K562 (cell line): ENCODE results near the gene SLC38A1. TPM values are rescaled to one million over a fixed set of nuclear protein-coding genes. Genes with fewer than 3 reads are reported as not detected.

Experiments
- ATAC-seq: fragments of 200-7000 bp; cut with Tn5 transposase; 3 replicates; pipeline ENCODE4 v1.9.1; 2020; ENCODE audit warnings: moderate library complexity
- BruUV-seq: library from RNA; stranded (reverse); fragments of 400-500 nt; replicated peaks from 2 replicates; lab custom pipeline; 2021; lab: Mats Ljungman, UMichigan
- CTCF ChIA-PET: fragments of 300-600 bp; formaldehyde crosslinking; extraction: SDS; loops from one replicate; lab custom pipeline; 2021; ENCODE audit warnings: low intra/inter-chr PET ratio; lab: Yijun Ruan, JAX
- POLR2A ChIA-PET: fragments of 300-600, 350-650 bp; sonication (Branson Sonifier 250); formaldehyde crosslinking; extraction: SDS; loops from one replicate; lab custom pipeline; 2021; ENCODE audit warnings: antibody characterized with exemption, inconsistent platforms; lab: Yijun Ruan, JAX
- DNase-seq, 4 experiments: peaks; one replicate each; pipeline versions ENCODE4 v3.0.0 to v3.0.0-alpha.2; 2011 to 2018; ENCODE audit warnings: low spot score in 3 of 4, mixed read lengths in 3 of 4; ENCODE audit errors: extremely low read depth in 1 of 4
- FAIRE-seq: peaks from 2 replicates; lab custom pipeline; 2011; peaks lifted over from hg19 to GRCh38; lab: Jason Lieb, UNC
- H2AFZ ChIP-seq: 2 replicates; pipeline ENCODE4 v1.6.0; 2011; ENCODE audit warnings: low read depth, low read length, control low read depth, inconsistent platforms
- H3K27ac ChIP-seq: fragments of 200-600 bp; 3 replicates; pipeline ENCODE4 v1.8.0; 2011; ENCODE audit warnings: low read depth, mild to moderate bottlenecking, control low read depth, inconsistent platforms, low read length, moderate library complexity, mixed read lengths; ENCODE audit errors: extremely low read depth
- H3K27me3 ChIP-seq, 2 experiments: fragments of 300-600 bp in 1 of 2; 2 replicates in 1 of 2; 3 replicates in 1 of 2; pipeline versions ENCODE4 v1.6.0 to v1.8.0; 2011; ENCODE audit warnings: inconsistent platforms in 2 of 2, low read length in 2 of 2, mild to moderate bottlenecking in 1 of 2, mixed read lengths in 1 of 2, moderate library complexity in 1 of 2; ENCODE audit not compliant: control insufficient read depth in 2 of 2, insufficient read depth in 2 of 2
- H3K36me3 ChIP-seq: fragments of 300-600 bp; 3 replicates; pipeline ENCODE4 v1.8.0; 2011; ENCODE audit warnings: mild to moderate bottlenecking, low read length, inconsistent platforms; ENCODE audit not compliant: control insufficient read depth, insufficient read depth
- H3K4me1 ChIP-seq, 2 experiments: fragments of 200-600 bp in 1 of 2; replicated peaks in 1 of 2; 2 replicates in 1 of 2; 3 replicates in 1 of 2; pipeline versions ENCODE4 v1.5.1 to v1.8.0; 2011; ENCODE audit warnings: inconsistent platforms in 2 of 2, low read length in 2 of 2, mild to moderate bottlenecking in 1 of 2, mixed read lengths in 1 of 2, moderate library complexity in 1 of 2; ENCODE audit not compliant: control insufficient read depth in 2 of 2, insufficient read depth in 2 of 2
- H3K4me2 ChIP-seq: 2 replicates; pipeline ENCODE4 v1.6.1; 2011; ENCODE audit warnings: low read length, control low read depth, inconsistent platforms, mixed read lengths; ENCODE audit not compliant: insufficient read depth
- H3K4me3 ChIP-seq: fragments of 200-600 bp; sonication (generic), shearing (Covaris generic); 2 replicates; pipeline ENCODE4 v1.5.1; 2016; ENCODE audit warnings: control low read depth, inconsistent platforms
- H3K79me2 ChIP-seq: fragments of 200-600 bp; 3 replicates; pipeline ENCODE4 v1.8.0; 2011; ENCODE audit warnings: low read length, inconsistent platforms; ENCODE audit not compliant: control insufficient read depth, insufficient read depth
- H3K9ac ChIP-seq, 2 experiments: 2 replicates each; pipeline versions ENCODE4 v1.6.0 to v1.6.1; 2011; ENCODE audit warnings: low read depth in 2 of 2, low read length in 2 of 2, control low read depth in 1 of 2, inconsistent platforms in 1 of 2, mild to moderate bottlenecking in 1 of 2, mixed read lengths in 1 of 2; ENCODE audit not compliant: insufficient read depth in 1 of 2
- H3K9me1 ChIP-seq: one replicate; pipeline ENCODE4 v1.6.0; 2011; ENCODE audit warnings: inconsistent platforms, mild to moderate bottlenecking, low read length, moderate library complexity; ENCODE audit not compliant: control insufficient read depth, insufficient read depth
- H3K9me3 ChIP-seq: replicated peaks from 2 replicates; pipeline ENCODE4 v1.5.1; 2011; ENCODE audit warnings: low read depth, low read length, inconsistent platforms; ENCODE audit not compliant: control insufficient read depth, insufficient read depth
- H4K20me1 ChIP-seq: replicated peaks from 2 replicates; pipeline ENCODE4 v1.6.1; 2011; ENCODE audit warnings: low read length, inconsistent platforms, mixed read lengths; ENCODE audit not compliant: control insufficient read depth, insufficient read depth
- BRD4 ChIP-seq: fragments of 200-600 bp; sonication (generic); IDR thresholded peaks from 2 replicates; pipeline ENCODE4 v1.6.1; 2017; ENCODE audit warnings: inconsistent platforms
- CCNT2 ChIP-seq: IDR thresholded peaks from 2 replicates; pipeline ENCODE4 v1.6.1; 2011; ENCODE audit warnings: borderline replicate concordance, low read depth, mild to moderate bottlenecking, moderate library complexity, mixed read lengths, low read length; ENCODE audit not compliant: insufficient read length; ENCODE audit errors: extremely low read depth
- DDX20 ChIP-seq: fragments of 450-650 bp; IDR thresholded peaks from 2 replicates; pipeline ENCODE4 v1.6.1; 2016; ENCODE audit warnings: missing genetic modification characterization, low read depth, mild to moderate bottlenecking, missing compliant biosample characterization, moderate library complexity
- E2F6 ChIP-seq, 2 experiments: IDR thresholded peaks; 2 replicates each; pipeline ENCODE4 v1.6.1; 2011; ENCODE audit warnings: borderline replicate concordance in 1 of 2, control low read depth in 1 of 2, low read depth in 1 of 2, low read length in 1 of 2, mild to moderate bottlenecking in 1 of 2, mixed read lengths in 1 of 2, moderate library complexity in 1 of 2; ENCODE audit not compliant: insufficient read depth in 1 of 2, insufficient read length in 1 of 2, poor library complexity in 1 of 2, severe bottlenecking in 1 of 2; ENCODE audit errors: extremely low read depth in 1 of 2
- HMG20A ChIP-seq: fragments of 450-650 bp; formaldehyde crosslinking; conservative IDR thresholded peaks from 2 replicates; pipeline ENCODE4 v1.4.0; 2020; ENCODE audit warnings: mild to moderate bottlenecking, mixed read lengths
- HNRNPL ChIP-seq: fragments of 200-400 bp; formaldehyde crosslinking; IDR thresholded peaks from 2 replicates; pipeline ENCODE4 v1.6.1; 2017; ENCODE audit warnings: low read depth, mild to moderate bottlenecking, low read length
- ZBTB1 ChIP-seq: sonication (generic); formaldehyde crosslinking; IDR thresholded peaks from 2 replicates; pipeline ENCODE4 v1.8.1; 2023; ENCODE audit warnings: missing genetic modification reagents, low read depth, mild to moderate bottlenecking, borderline replicate concordance
- ZNF224 ChIP-seq: sonication (generic); formaldehyde crosslinking; IDR thresholded peaks from 2 replicates; pipeline ENCODE4 v1.8.0; 2022; ENCODE audit warnings: mild to moderate bottlenecking, missing genetic modification reagents
- WGBS: fragments of 100-300 bp; shearing (Covaris generic); methylation state at CpG from one replicate; pipeline ENCODE4 v1.1.6; 2016; ENCODE audit warnings: low coverage, mixed read lengths; ENCODE audit not compliant: insufficient coverage; ENCODE audit errors: missing lambda C conversion rate; 5-methylcytosine and 5-hydroxymethylcytosine counted together
- in situ Hi-C: fragments of 300-500 bp; cut with MboI; formaldehyde crosslinking; loops from 4 replicates; pipeline ENCODE4 v1.15.0; 2018; ENCODE audit warnings: inconsistent platforms, mixed read lengths
- intact Hi-C: fragments of 100-400 bp; cut with micrococcal nuclease; formaldehyde crosslinking; loops from 2 replicates; pipeline ENCODE4 v1.14.2; 2022
- polyA plus RNA-seq, 8 experiments: library from polyadenylated mRNA; depleted of rRNA in 4 of 8; stranded (reverse) in 5 of 8; unstranded in 3 of 8; fragments of >200 nt; fragmentation: Nextera tagmentation in 2 of 8; fragmentation: Illumina TruSeq in 1 of 8; extraction: Ambion mirVana in 2 of 8; extraction: Trizol in 1 of 8; gene quantifications; 2 replicates each; pipeline versions ENCODE4 v1.2.1 to v1.2.3, GENCODE V29; 2011 to 2014; ENCODE audit warnings: inconsistent platforms in 1 of 8, missing spikeins in 1 of 8
- total RNA-seq, 7 experiments: library from RNA; depleted of rRNA in 6 of 7; stranded (reverse); fragments of >200 nt in 6 of 7; fragmentation: Illumina TruSeq in 2 of 7; extraction: Trizol in 2 of 7; gene quantifications; 2 replicates each; pipeline versions ENCODE4 v1.2.1 to v1.2.3, GENCODE V29; 2011 to 2021; ENCODE audit warnings: low replicate concordance in 1 of 7
- TF ChIP-seq, protein P1 (sequence below): sonication (generic); formaldehyde crosslinking; IDR thresholded peaks from 2 replicates; pipeline ENCODE4 v1.5.0; 2020; ENCODE audit warnings: missing genetic modification reagents
- TF ChIP-seq, protein P2 (sequence below): fragments of 450-650 bp; formaldehyde crosslinking; conservative IDR thresholded peaks from 2 replicates; pipeline ENCODE4 v1.4.0; 2022; ENCODE audit warnings: mild to moderate bottlenecking, missing genetic modification characterization

Gene SLC38A1
- total and polyA plus RNA-seq, 9 of the 15 experiments (the other 6 are each of a cell fraction or from before 2014, with no cell fraction given): 51.9 to 112 (median 75.0) TPM

GRCh38 chr12:46205294-46205693, 63.5 kb downstream of the SLC38A1 start:
- FAIRE-seq (no peak), ATAC-seq (no peak), DNase-seq (no peak)
- H3K27ac ChIP-seq: no peak overlapping the region
- H4K20me1 ChIP-seq: no peaks in the 10 kb centered on the region
- H3K9me1 ChIP-seq: no peaks in the 10 kb centered on the region
- no peaks in the 10 kb centered on the region for H3K27me3 ChIP-seq
- intact Hi-C loops (no loop called here), in situ Hi-C loops (no loop called here)
- no peak overlapping the region for H3K4me2 ChIP-seq
- H3K9ac ChIP-seq: no peak overlapping the region
- ChIA-PET POLR2A (interaction anchor here (0.8 to 0.9 kb wide), 2 partner anchors 10 to 51 kb away, joined by 3 read pairs; no protein-coding TSS in a partner anchor), CTCF (no interaction called here)
- peaks cover 97% of the 10 kb centered on the region for H3K36me3 ChIP-seq
- 62% methylated on average over 2 of the region's 2 CpGs for WGBS
- H2AFZ ChIP-seq: no peak overlapping the region
- H3K4me1 ChIP-seq: no peaks in the 10 kb centered on the region
- TF ChIP-seq, protein P1, sequence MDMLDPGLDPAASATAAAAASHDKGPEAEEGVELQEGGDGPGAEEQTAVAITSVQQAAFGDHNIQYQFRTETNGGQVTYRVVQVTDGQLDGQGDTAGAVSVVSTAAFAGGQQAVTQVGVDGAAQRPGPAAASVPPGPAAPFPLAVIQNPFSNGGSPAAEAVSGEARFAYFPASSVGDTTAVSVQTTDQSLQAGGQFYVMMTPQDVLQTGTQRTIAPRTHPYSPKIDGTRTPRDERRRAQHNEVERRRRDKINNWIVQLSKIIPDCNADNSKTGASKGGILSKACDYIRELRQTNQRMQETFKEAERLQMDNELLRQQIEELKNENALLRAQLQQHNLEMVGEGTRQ (CRISPR knock-in tag): no peak
- TF ChIP-seq HMG20A (CRISPR knock-in tag): no peak
- TF ChIP-seq ZNF224 (CRISPR knock-in tag): no peak
- no peak for TF ChIP-seq CCNT2
- TF ChIP-seq BRD4: no peak
- no peak for TF ChIP-seq E2F6 (IDR thresholded peaks at IDR 0.05; ENCODE audit: borderline replicate concordance in 1 of 2, extremely low read depth in 1 of 2, insufficient read depth in 1 of 2, insufficient read length in 1 of 2, low read depth in 1 of 2, low read length in 1 of 2, poor library complexity in 1 of 2, severe bottlenecking in 1 of 2)
- TF ChIP-seq, protein P2, sequence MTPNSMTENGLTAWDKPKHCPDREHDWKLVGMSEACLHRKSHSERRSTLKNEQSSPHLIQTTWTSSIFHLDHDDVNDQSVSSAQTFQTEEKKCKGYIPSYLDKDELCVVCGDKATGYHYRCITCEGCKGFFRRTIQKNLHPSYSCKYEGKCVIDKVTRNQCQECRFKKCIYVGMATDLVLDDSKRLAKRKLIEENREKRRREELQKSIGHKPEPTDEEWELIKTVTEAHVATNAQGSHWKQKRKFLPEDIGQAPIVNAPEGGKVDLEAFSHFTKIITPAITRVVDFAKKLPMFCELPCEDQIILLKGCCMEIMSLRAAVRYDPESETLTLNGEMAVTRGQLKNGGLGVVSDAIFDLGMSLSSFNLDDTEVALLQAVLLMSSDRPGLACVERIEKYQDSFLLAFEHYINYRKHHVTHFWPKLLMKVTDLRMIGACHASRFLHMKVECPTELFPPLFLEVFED: no peak
- TF ChIP-seq DDX20 (tag): no peak
- no peak for TF ChIP-seq ZBTB1 (CRISPR knock-in tag)
- no peak for TF ChIP-seq HNRNPL
- BruUV-seq: no TSS peak
- no peaks in the 10 kb centered on the region for H3K79me2 ChIP-seq
- H3K4me3 ChIP-seq: no peak overlapping the region
- H3K9me3 ChIP-seq: no peaks in the 10 kb centered on the region
